ENCODE data around the gene FOLR3. TPM values are rescaled to one million over a fixed set of nuclear protein-coding genes. Genes with fewer than 3 reads are reported as not detected.

Gene FOLR3
- polyA plus RNA-seq, 4 donors, result 0.12 to 0.84 TPM; not detected in 2

DNA sequence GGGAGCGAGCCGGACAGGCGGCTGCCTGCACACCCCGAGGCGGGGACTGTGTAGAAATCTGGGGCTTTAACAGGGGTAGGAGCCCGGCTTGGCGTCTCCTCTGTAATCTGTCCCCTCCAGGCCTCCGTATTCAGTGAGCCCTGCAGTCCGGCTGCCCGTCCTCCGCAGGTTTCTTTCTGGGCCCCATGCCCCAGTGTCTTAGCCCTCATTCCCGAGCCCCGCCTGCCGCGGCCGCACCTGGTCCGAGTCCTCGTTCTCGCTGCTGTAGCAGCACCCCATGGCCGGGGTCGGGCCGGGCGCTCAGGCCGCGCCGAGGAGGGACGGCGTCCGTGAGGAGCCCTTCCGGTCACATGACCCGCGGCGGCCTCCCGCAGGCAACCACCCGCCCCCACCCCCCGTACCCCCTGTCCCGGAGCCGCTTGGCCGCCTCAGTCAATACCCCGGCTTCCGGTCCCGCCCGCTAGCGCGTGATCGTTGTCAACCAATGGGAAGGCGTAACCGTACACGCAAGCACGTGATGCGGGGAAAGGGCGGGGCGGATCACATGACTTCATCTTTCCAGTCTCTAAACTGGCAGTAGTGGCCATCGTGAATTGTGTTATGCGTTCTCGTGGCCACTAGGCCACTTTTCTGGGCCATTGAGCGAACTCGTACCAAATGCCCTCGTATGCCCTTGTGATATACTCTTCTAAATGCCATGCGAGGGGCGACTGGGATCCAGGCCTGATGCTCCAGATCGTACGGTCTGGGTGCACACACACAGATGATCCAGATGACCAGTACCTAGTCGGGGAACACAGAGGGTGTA lies 32.4 kb upstream of the FOLR3 start, which contains the start of gene LAMTOR1:
Gene LAMTOR1 (minus strand): TSS at position 352 of the 808 bp plus-strand sequence. CDS start 73 bp downstream, at position 279.
- WGBS, 3 donors, result 4% methylated on average over 55 to 64 of the region's 64 CpGs
- FAIRE-seq, result no peak
- peak; percentile 99 to 100 for DNase-seq

DNA sequence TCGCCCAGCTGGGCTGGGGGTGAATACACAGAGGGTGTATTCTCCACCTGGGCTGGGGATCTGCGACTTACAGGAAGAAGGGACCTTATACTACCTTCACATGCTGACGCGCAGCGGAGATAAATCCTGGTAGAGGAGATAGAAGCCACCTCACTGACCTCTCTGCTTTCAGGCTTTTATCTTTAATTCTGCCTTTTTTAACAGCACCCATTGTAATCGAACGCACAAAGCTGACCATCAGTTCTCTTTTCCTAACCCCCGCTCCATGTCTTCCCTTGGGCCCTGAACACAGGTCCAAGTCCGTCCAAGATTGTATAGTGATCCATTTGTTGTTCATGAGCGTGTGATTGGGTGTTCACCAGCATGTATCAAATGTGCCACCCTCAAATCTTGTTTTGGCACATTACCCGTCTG lies 31.8 kb upstream of the FOLR3 start:
- DNase-seq, result no peak

More for the DNA sequence above, 32.4 kb upstream of the FOLR3 start, which contains the start of gene LAMTOR1:
- Histone ChIP-seq H3K27me3 (ENCODE audit: control insufficient read depth in 3 of 3, insufficient read depth in 3 of 3, low read length in 3 of 3) (no peaks in the 10 kb centered on the region), H3K4me3 (ENCODE audit: low read depth in 1 of 3, low read length in 3 of 3) (peak within 1 kb of the TSS; percentile 68 to 93 (median 79)), H3K4me1 (ENCODE audit: control insufficient read depth in 3 of 3, insufficient read depth in 2 of 3, low read depth in 1 of 3, low read length in 2 of 3) (peaks cover 3 to 14% (median 4%) of the 10 kb centered on the region in 3 donors), H3K36me3 (ENCODE audit: control insufficient read depth in 3 of 3, insufficient read depth in 2 of 3, low read depth in 1 of 3, low read length in 3 of 3) (peaks cover 4 to 43% (median 11%) of the 10 kb centered on the region in 3 donors), H3K27ac (ENCODE audit: low read depth in 1 of 3, low read length in 2 of 3) (peak within 1 kb of the TSS; percentile 81 to 91 (median 87)), H3K9me3 (ENCODE audit: control insufficient read depth in 2 of 2, insufficient read depth in 1 of 2, low read depth in 1 of 2, low read length in 1 of 2) (peaks cover 0 to 8% of the 10 kb centered on the region in 2 donors)

DNA sequence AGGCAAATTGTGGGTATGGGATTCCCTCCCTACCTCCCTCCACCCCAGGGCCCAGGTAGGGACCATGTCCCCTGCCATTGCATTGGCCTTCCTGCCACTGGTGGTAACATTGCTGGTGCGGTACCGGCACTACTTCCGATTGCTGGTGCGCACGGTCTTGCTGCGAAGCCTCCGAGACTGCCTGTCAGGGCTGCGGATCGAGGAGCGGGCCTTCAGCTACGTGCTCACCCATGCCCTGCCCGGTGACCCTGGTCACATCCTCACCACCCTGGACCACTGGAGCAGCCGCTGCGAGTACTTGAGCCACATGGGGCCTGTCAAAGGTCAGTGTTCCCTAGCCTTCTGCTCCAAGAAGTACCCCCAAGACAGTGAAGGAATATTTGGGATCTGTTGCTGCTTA lies 29.6 kb upstream of the FOLR3 start, which contains the start of gene TOMT:
Gene TOMT (plus strand): TSS at position 37 of the 400 bp plus-strand sequence. CDS start 28 bp downstream, at position 65.
- Histone ChIP-seq H3K9me3 (ENCODE audit: control insufficient read depth in 2 of 2, insufficient read depth in 1 of 2, low read depth in 1 of 2, low read length in 1 of 2) (peaks cover 0 to 8% of the 10 kb centered on the region in 2 donors), H3K27me3 (ENCODE audit: control insufficient read depth in 3 of 3, insufficient read depth in 3 of 3, low read length in 3 of 3) (no peaks in the 10 kb centered on the region), H3K4me3 (ENCODE audit: low read depth in 1 of 3, low read length in 3 of 3) (no peak within 1 kb of the TSS), H3K4me1 (ENCODE audit: control insufficient read depth in 3 of 3, insufficient read depth in 2 of 3, low read depth in 1 of 3, low read length in 2 of 3) (peaks cover 0 to 9% (median 3%) of the 10 kb centered on the region in 3 donors), H3K27ac (ENCODE audit: low read depth in 1 of 3, low read length in 2 of 3) (no peak within 1 kb of the TSS), H3K36me3 (ENCODE audit: control insufficient read depth in 3 of 3, insufficient read depth in 2 of 3, low read depth in 1 of 3, low read length in 3 of 3) (peaks cover 0 to 42% (median 0%) of the 10 kb centered on the region in 3 donors)
- DNase-seq (no peak), FAIRE-seq (no peak)
- WGBS, 3 donors, result 93 to 96% (median 96%) methylated on average over 14 of the region's 14 CpGs

More for the DNA sequence above, 31.8 kb upstream of the FOLR3 start:
- Histone ChIP-seq H3K36me3 (ENCODE audit: control insufficient read depth in 3 of 3, insufficient read depth in 2 of 3, low read depth in 1 of 3, low read length in 3 of 3) (peaks cover 0 to 43% (median 5%) of the 10 kb centered on the region in 3 donors), H3K27ac (ENCODE audit: low read depth in 1 of 3, low read length in 2 of 3) (peak overlapping the region; percentile 81 to 88 (median 87)), H3K4me3 (ENCODE audit: low read depth in 1 of 3, low read length in 3 of 3) (peak overlapping the region in 2 of 3 donors; percentile 30 to 39), H3K27me3 (ENCODE audit: control insufficient read depth in 3 of 3, insufficient read depth in 3 of 3, low read length in 3 of 3) (no peaks in the 10 kb centered on the region), H3K4me1 (ENCODE audit: control insufficient read depth in 3 of 3, insufficient read depth in 2 of 3, low read depth in 1 of 3, low read length in 2 of 3) (peaks cover 3 to 14% (median 4%) of the 10 kb centered on the region in 3 donors), H3K9me3 (ENCODE audit: control insufficient read depth in 2 of 2, insufficient read depth in 1 of 2, low read depth in 1 of 2, low read length in 1 of 2) (peaks cover 0 to 8% of the 10 kb centered on the region in 2 donors)
- WGBS, 3 donors, result 80 to 87% (median 83%) methylated on average over 11 of the region's 11 CpGs
- no peak for FAIRE-seq

DNA sequence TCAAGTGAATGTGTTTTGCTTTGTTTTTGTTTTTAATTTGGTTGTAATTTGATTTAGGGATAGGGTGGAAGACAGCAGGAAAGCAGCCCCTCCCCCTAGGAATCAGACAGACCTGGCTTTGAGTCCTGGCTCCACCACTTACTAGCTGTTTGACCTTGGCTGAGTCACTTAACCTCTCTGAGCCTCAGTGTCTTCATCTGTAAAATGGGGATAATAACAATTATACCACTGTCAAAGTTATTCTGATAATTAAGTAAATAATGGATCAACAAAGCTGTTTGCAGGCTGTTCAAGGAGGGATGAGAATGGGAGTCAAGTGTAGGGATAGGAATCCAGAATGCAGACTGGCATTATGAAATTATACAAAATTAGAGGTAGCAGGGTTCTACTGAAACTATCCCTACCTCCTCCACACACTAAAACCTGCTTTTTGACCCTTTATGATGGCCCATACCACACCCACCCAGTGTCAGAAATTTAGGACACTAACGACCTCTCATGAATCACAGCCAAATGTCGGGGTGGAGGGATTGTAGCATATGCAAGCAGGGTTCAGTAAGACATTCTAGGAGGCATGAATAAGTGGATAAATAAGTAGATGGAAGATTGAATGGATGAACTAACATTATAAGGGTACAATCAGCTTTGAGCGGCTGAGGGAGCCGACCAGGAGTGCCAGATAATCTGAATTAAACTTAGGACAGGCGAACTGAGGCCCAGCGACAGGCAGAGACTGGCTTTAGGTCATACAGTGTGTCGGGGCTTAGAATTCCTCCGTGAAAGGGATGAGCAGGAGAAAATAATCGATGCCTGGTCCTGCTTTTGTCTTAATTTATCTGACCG lies 24.0 kb upstream of the FOLR3 start:
- FAIRE-seq, result no peak
- H3K36me3 ChIP-seq (ENCODE audit: control insufficient read depth in 3 of 3, insufficient read depth in 2 of 3, low read depth in 1 of 3, low read length in 3 of 3), result peaks cover 0 to 36% (median 0%) of the 10 kb centered on the region in 3 donors
- whole genome bisulfite sequencing, 3 donors, result 1 to 3% (median 2%) methylated on average over 10 of the region's 10 CpGs
- no peak for DNase-seq
- H3K27ac ChIP-seq (ENCODE audit: low read depth in 1 of 3, low read length in 2 of 3), result peak overlapping the region; percentile 93 to 99 (median 94)
- no peaks in the 10 kb centered on the region for H3K9me3 ChIP-seq (ENCODE audit: control insufficient read depth in 2 of 2, insufficient read depth in 1 of 2, low read depth in 1 of 2, low read length in 1 of 2)
- H3K4me1 ChIP-seq (ENCODE audit: control insufficient read depth in 3 of 3, insufficient read depth in 2 of 3, low read depth in 1 of 3, low read length in 2 of 3), result peaks cover 0 to 11% (median 0%) of the 10 kb centered on the region in 3 donors
- peak overlapping the region; percentile 14 to 63 (median 53) for H3K4me3 ChIP-seq (ENCODE audit: low read depth in 1 of 3, low read length in 3 of 3)
- H3K27me3 ChIP-seq (ENCODE audit: control insufficient read depth in 3 of 3, insufficient read depth in 3 of 3, low read length in 3 of 3), result no peaks in the 10 kb centered on the region

DNA sequence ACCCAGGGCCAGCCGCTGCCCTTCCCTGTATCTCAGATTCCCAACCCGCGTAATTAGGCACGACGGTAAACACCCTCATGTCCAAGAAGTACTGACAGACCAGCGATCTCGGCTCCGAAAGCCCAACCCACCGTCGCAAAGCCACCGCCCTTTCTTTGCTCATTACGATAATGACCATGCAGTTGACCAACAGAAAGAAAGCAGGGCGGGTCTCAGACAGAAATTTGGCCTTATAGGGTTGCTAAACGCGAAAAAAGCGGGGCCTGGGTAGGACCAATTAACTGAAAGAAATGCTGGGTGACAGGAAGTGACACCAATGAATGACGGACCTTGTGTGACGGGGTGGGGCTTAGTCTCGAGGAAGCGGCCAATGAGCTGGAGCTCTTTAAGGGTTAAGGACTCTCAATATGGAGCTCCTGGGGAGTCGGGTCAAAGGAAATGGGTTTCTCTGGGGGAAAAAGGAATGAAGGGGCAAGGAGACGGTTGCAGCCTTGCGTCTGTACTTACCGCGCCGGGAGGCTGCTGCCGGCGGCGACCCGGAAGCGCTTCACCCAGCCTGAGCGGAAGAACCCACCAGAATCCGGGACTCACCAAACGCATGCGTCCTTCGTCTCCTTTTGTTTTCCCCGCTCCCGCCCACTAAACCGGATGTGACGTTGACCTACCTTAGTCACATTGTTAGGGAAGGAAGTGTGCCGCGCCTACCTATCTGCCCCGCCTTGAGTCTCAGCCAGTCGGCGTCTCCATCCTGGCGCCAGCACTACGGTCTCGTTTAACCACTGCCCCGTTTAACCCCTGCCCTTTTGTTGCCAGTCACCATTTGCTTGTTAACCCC lies 23.2 kb upstream of the FOLR3 start, which contains the start of gene ANAPC15:
Gene ANAPC15 (minus strand): TSS at position 553 of the 835 bp plus-strand sequence. CDS start 1,419 bp downstream, outside the sequence.
- FAIRE-seq, result peak; percentile 59

DNA sequence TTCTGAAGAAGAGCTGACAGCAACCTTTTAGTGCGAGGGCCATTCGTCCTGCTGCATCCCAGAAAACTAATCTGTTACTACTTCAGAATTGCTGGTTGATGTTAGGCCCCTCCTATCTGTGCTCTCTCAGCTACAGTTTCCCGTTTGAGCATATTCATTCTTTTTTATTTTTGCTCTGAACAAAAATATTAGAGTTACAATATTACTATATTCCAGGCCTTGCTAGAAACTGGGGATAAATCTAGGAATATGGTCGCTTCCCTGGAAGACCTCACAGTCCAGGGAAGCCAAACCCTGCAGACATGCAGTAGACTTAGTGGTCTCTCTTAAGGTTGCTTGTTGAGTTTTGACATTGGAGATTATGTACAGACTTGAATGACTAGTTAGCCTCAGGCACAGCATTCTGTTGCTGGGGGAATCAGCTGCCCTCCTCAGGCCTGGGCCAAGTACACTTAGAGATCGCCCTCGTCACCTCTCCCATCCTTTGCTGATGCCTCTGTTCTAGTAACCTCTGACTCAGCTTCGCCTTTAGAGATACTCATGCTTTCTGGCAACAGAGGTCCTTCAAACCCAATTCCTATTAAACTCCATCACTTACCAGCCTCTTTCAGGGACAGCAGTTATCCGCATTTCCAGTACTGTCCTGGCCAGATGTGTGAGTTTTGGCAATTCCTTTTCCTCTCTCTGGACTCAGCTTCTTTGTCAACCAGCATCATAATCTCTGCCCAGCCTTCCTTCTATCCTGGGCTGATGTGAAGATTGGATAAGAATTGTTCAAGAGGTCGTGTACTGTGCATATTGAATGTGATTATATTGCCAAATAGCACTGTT lies 22.3 kb upstream of the FOLR3 start:
- Histone ChIP-seq H3K27ac (ENCODE audit: low read depth in 1 of 3, low read length in 2 of 3) (peak overlapping the region; percentile 71 to 99 (median 94)), H3K4me3 (ENCODE audit: low read depth in 1 of 3, low read length in 3 of 3) (peak overlapping the region in 1 of 3 donors; percentile 63), H3K27me3 (ENCODE audit: control insufficient read depth in 3 of 3, insufficient read depth in 3 of 3, low read length in 3 of 3) (no peaks in the 10 kb centered on the region), H3K36me3 (ENCODE audit: control insufficient read depth in 3 of 3, insufficient read depth in 2 of 3, low read depth in 1 of 3, low read length in 3 of 3) (peaks cover 0 to 29% (median 0%) of the 10 kb centered on the region in 3 donors), H3K4me1 (ENCODE audit: control insufficient read depth in 3 of 3, insufficient read depth in 2 of 3, low read depth in 1 of 3, low read length in 2 of 3) (peaks cover 0 to 11% (median 0%) of the 10 kb centered on the region in 3 donors), H3K9me3 (ENCODE audit: control insufficient read depth in 2 of 2, insufficient read depth in 1 of 2, low read depth in 1 of 2, low read length in 1 of 2) (no peaks in the 10 kb centered on the region)
- no peak for FAIRE-seq
- WGBS, 3 donors, result 64% methylated on average over 9 of the region's 9 CpGs
- DNase-seq, result peak in 1 of 2 donors; percentile 20

More for the DNA sequence above, 23.2 kb upstream of the FOLR3 start, which contains the start of gene ANAPC15:
- 0% methylated on average over 49 of the region's 49 CpGs for WGBS, 3 donors
- Histone ChIP-seq H3K27ac (ENCODE audit: low read depth in 1 of 3, low read length in 2 of 3) (peak within 1 kb of the TSS; percentile 93 to 99 (median 94)), H3K4me1 (ENCODE audit: control insufficient read depth in 3 of 3, insufficient read depth in 2 of 3, low read depth in 1 of 3, low read length in 2 of 3) (peaks cover 0 to 11% (median 0%) of the 10 kb centered on the region in 3 donors), H3K4me3 (ENCODE audit: low read depth in 1 of 3, low read length in 3 of 3) (peak within 1 kb of the TSS; percentile 53 to 63 (median 53)), H3K9me3 (ENCODE audit: control insufficient read depth in 2 of 2, insufficient read depth in 1 of 2, low read depth in 1 of 2, low read length in 1 of 2) (no peaks in the 10 kb centered on the region), H3K27me3 (ENCODE audit: control insufficient read depth in 3 of 3, insufficient read depth in 3 of 3, low read length in 3 of 3) (no peaks in the 10 kb centered on the region), H3K36me3 (ENCODE audit: control insufficient read depth in 3 of 3, insufficient read depth in 2 of 3, low read depth in 1 of 3, low read length in 3 of 3) (peaks cover 0 to 36% (median 0%) of the 10 kb centered on the region in 3 donors)
- peak; percentile 100 for DNase-seq

DNA sequence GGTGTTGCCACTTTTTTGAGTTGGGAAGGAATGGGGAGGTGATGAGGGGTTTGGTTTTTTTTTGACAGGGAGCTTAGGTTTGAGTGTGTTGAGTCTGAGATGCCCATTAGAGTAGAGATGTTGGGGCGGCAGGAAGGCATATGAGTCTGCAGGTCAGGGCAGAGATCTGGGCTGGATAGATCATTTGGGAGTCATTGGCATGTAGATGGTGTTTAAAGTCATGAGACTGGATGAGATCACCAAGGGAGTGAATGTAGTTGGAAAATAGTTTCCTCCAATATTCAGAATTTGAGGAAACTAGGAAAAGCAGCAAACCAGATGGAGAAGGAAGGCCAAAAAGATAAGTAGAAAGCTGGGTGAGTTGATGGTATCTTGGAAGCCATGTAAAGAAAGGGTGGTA lies 21.0 kb upstream of the FOLR3 start:
- no peak for FAIRE-seq
- DNase-seq, result no peak
- Histone ChIP-seq H3K9me3 (ENCODE audit: control insufficient read depth in 2 of 2, insufficient read depth in 1 of 2, low read depth in 1 of 2, low read length in 1 of 2) (no peaks in the 10 kb centered on the region), H3K36me3 (ENCODE audit: control insufficient read depth in 3 of 3, insufficient read depth in 2 of 3, low read depth in 1 of 3, low read length in 3 of 3) (peaks cover 0 to 15% (median 0%) of the 10 kb centered on the region in 3 donors), H3K27ac (ENCODE audit: low read depth in 1 of 3, low read length in 2 of 3) (no peak overlapping the region), H3K27me3 (ENCODE audit: control insufficient read depth in 3 of 3, insufficient read depth in 3 of 3, low read length in 3 of 3) (no peaks in the 10 kb centered on the region), H3K4me3 (ENCODE audit: low read depth in 1 of 3, low read length in 3 of 3) (no peak overlapping the region), H3K4me1 (ENCODE audit: control insufficient read depth in 3 of 3, insufficient read depth in 2 of 3, low read depth in 1 of 3, low read length in 2 of 3) (peaks cover 0 to 11% (median 0%) of the 10 kb centered on the region in 3 donors)
- 94 to 100% (median 96%) methylated on average over 1 of the region's 1 CpG for WGBS, 3 donors

All from small intestine (tissue), 7 donors.